NCI-H1092 (cell line): ENCODE results near the gene LMOD3.

Source experiments
- DNase-seq: peaks from one replicate; lab custom pipeline; 2025; lab: John Stamatoyannopoulos, UW

LMOD3 gene

GRCh38 chr3:69122403-69122802 lies at the start of gene LMOD3:
Gene LMOD3 (minus strand): TSS chr3:69122595. CDS start chr3:69122386, 209 bp downstream.
- DNase-seq: no peak

GRCh38 chr3:69172058-69172457 lies 49.7 kb upstream of the LMOD3 start:
- DNase-seq: no peak

- DNase-seq: no peak
Observed at GRCh38 chr3:69166446-69166845, 44.1 kb upstream of the LMOD3 start.

GRCh38 chr3:69165744-69166143 lies 43.3 kb upstream of the LMOD3 start:
- no peak for DNase-seq

GRCh38 chr3:69164296-69164695 lies 41.9 kb upstream of the LMOD3 start:
- DNase-seq: no peak

- DNase-seq: no peak
Observed at GRCh38 chr3:69162308-69162980, 40.0 kb upstream of the LMOD3 start.

- DNase-seq: peak; percentile 1
Observed at GRCh38 chr3:69161587-69162307, 39.4 kb upstream of the LMOD3 start.

- DNase-seq: no peak
Observed at GRCh38 chr3:69160525-69160924, 38.1 kb upstream of the LMOD3 start.

- no peak for DNase-seq
Observed at GRCh38 chr3:69160107-69160506, 37.7 kb upstream of the LMOD3 start.

- DNase-seq: no peak
Observed at GRCh38 chr3:69149586-69149985, 27.2 kb upstream of the LMOD3 start.

- no peak for DNase-seq
Observed at GRCh38 chr3:69145688-69146087, 23.3 kb upstream of the LMOD3 start.

- peak; percentile 23 for DNase-seq
Observed at GRCh38 chr3:69144631-69145245, 22.3 kb upstream of the LMOD3 start.

- no peak for DNase-seq
Observed at GRCh38 chr3:69143612-69144011, 21.2 kb upstream of the LMOD3 start.

GRCh38 chr3:69142797-69143454 lies 20.5 kb upstream of the LMOD3 start:
- DNase-seq: no peak

GRCh38 chr3:69142090-69142489 lies 19.7 kb upstream of the LMOD3 start:
- no peak for DNase-seq

- no peak for DNase-seq
Observed at GRCh38 chr3:69141313-69141712, 18.9 kb upstream of the LMOD3 start.

- DNase-seq: no peak
Observed at GRCh38 chr3:69137412-69137811, 15.0 kb upstream of the LMOD3 start.

- no peak for DNase-seq
Observed at GRCh38 chr3:69137005-69137404, 14.6 kb upstream of the LMOD3 start.

GRCh38 chr3:69130689-69131088 lies 8.3 kb upstream of the LMOD3 start:
- DNase-seq: no peak

- no peak for DNase-seq
Observed at GRCh38 chr3:69129531-69129930, 7.1 kb upstream of the LMOD3 start.

GRCh38 chr3:69128509-69128908 lies 6.1 kb upstream of the LMOD3 start:
- no peak for DNase-seq

- DNase-seq: no peak
Observed at GRCh38 chr3:69126999-69127398, 4.6 kb upstream of the LMOD3 start.

- DNase-seq: no peak
Observed at GRCh38 chr3:69126216-69126615, 3.8 kb upstream of the LMOD3 start.
